Retinal pigment epithelial cell (primary cell): ENCODE results near the gene PITPNM1.
"Not testable (repeated sequence)": the region's sequence is repeated elsewhere in the genome, so short reads cannot be mapped to it uniquely, and the experiment has no call there.

Experiments
- DNase-seq: peaks from one replicate; pipeline ENCODE4 v3.0.0-alpha.2; 2010; ENCODE audit warnings: low read depth
- H3K4me3 ChIP-seq: 2 replicates; pipeline ENCODE4 v1.5.1; 2011; ENCODE audit warnings: mild to moderate bottlenecking, low read length, control low read depth, moderate library complexity
- TF ChIP-seq, protein P1 (sequence below): conservative IDR thresholded peaks from 2 replicates; pipeline ENCODE4 v1.5.1; 2011; ENCODE audit warnings: low read depth, low read length, control low read depth, inconsistent platforms

Gene PITPNM1

DNA sequence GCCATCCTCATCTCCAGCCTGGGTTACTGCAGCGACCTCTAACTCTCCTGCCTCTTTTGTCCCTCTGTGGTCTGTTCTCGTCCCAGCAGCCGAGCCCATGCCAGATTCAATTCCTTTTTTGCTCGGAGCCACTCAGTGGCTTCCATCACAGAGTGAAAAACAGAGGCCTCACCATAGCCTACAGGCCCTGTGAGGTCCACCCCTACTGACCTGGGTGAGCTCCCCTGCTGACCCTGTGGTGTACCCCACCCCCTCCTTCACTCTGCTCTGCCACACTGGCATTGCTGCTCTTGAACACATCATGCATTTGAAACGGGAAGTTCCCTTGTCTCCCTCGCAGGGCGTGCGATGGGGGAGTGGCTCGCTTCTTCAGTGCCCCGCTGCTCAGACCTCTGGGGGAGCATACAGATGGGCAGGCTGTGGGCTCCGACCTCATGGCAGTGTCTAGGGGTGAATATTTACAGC lies 20.3 kb downstream of the PITPNM1 start:
- DNase-seq = no peak
- no peak overlapping the region for H3K4me3 ChIP-seq
- TF ChIP-seq, protein P1, sequence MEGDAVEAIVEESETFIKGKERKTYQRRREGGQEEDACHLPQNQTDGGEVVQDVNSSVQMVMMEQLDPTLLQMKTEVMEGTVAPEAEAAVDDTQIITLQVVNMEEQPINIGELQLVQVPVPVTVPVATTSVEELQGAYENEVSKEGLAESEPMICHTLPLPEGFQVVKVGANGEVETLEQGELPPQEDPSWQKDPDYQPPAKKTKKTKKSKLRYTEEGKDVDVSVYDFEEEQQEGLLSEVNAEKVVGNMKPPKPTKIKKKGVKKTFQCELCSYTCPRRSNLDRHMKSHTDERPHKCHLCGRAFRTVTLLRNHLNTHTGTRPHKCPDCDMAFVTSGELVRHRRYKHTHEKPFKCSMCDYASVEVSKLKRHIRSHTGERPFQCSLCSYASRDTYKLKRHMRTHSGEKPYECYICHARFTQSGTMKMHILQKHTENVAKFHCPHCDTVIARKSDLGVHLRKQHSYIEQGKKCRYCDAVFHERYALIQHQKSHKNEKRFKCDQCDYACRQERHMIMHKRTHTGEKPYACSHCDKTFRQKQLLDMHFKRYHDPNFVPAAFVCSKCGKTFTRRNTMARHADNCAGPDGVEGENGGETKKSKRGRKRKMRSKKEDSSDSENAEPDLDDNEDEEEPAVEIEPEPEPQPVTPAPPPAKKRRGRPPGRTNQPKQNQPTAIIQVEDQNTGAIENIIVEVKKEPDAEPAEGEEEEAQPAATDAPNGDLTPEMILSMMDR = no peak

DNA sequence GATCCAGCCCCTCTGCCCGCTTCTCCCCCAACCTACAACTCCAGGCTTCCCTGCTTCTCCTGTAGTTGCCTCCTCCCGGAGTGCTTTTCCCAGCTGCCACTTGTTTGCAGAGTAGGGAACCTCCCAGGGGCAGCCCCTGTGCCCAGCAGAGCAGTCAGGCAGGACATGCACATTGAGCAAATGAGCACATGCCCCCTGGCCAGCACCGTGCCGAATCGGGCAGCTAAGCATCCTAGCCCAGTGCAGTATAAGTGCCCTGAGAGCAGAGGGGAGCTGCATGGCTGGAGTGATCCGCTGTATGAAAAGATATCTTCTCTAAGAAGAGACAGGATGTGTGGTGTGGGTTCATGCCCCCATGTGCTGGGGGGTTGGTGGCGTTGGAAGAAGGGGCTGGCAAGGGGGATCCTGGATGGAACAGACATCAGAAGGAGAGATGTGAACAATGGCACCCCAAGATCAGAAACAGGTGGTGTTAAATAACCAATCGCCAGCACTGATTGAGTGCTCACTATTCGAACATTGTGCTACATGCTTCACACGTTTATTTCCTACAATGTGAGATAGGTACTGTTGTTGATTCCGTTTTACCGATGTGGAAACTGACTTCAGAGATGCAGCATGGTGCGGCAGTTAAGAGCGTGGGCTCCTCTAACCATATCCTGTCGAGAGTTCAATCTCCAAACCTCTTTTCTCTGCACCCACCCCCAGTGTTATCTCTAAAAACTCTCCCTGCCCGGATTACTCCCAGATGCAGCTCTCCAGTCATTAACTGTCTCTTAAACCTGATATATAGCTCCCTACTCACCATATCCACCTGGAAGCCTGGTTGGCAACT lies 21.1 kb downstream of the PITPNM1 start:
- TF ChIP-seq, protein P1 = no peak
- DNase-seq = no peak
- no peak overlapping the region for H3K4me3 ChIP-seq

DNA sequence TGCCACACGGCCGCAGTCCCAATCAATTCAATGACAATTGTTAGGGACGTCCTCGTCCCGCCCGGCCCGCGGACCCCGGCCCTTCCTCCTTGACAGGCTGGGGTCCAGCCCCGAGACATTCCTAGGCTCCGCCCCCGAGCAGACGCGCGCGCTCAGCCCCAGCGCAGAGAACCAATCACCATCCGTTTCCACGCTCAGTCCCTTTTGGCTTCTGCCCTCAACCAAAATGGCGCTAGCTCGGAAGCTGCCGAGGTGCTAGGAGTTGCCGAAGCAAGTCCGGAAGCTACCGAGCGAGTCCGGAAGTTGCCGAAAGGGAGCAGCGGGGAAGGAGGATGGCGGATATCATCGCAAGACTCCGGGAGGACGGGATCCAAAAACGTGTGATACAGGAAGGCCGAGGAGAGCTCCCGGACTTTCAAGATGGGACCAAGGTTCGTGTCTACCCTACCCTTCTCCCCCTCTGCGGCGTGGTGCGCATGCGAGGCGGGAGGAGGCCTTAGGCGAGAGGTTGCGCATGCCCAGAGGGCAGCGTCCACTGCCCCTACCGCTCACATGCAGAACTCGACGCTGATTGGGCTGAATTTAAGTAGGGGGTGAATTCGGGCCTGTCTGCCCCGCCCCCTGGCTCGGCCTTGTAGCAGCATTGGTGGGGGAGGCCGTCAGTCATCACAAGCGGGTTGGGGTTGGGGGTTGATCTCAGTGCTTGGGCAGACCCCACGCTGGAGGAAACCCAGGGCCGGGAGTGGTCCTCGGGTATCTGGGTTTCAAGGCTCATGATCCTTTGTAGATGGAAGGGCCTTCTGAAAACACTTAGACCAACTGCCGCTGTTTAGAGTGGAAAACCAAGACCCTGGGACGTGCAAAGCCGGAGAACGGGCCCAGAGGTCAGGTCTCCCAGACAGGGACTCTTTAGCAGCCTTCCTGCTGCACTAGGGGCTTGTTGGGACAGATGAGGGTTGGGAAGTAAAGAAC lies 22.1 kb downstream of the PITPNM1 start, which contains the start of gene AIP:
Gene AIP, plus strand, starts transcription at position 200 of the 972 bp plus-strand sequence. Its CDS starts 133 bp downstream, at position 333.
- TF ChIP-seq, protein P1 = peak; percentile 6
- DNase-seq = peak; percentile 90
- H3K4me3 ChIP-seq = peak within 1 kb of the TSS; percentile 66

DNA sequence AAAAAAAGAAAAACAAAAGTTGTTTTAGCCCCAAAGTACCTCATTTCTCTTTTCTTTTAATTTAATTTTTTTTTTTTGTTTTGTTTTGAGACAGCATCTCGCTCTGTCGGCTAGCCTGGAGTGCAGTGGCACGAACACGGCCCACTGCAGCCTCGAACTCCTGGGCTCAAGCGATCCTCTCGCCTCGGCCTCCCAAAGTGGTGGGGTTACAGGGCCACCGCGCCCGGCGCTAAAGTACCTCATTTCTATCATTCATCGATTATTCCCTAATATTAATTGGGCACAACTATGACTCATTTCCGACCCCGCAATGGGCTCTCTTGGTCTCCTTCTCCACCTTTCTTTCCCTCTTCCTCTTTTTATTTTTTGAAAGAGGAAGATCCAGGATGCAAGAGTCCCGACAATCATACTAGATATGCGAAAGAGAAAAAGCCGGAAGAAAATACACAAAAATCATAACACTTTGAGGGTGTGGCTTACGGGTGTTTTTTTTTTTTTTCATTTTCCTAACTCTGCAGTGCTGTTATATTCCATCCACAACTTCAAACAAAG lies 22.8 kb downstream of the PITPNM1 start:
- TF ChIP-seq, protein P1 = no peak
- peak overlapping the region; percentile 66 for H3K4me3 ChIP-seq
- no peak for DNase-seq

DNA sequence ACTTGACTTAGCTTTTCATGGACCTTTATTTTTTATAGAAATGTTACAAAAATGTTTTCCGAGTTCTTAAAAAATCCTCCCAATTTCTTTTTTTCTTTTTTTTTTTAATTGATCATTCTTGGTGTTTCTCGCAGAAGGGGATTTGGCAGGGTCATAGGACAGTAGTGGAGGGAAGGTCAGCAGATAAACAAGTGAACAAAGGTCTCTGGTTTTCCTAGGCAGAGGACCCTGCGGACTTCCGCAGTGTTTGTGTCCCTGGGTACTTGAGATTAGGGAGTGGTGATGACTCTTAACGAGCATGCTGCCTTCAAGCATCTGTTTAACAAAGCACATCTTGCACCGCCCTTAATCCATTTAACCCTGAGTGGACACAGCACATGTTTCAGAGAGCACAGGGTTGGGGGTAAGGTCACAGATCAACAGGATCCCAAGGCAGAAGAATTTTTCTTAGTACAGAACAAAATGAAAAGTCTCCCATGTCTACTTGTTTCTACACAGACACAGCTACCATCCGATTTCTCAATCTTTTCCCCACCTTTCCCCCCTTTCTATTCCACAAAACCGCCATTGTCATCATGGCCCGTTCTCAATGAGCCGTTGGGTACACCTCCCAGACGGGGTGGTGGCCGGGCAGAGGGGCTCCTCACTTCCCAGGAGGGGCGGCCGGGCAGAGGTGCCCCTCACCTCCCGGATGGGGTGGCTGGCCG lies 27.7 kb downstream of the PITPNM1 start:
- not testable (repeated sequence) for H3K4me3 ChIP-seq, DNase-seq

DNA sequence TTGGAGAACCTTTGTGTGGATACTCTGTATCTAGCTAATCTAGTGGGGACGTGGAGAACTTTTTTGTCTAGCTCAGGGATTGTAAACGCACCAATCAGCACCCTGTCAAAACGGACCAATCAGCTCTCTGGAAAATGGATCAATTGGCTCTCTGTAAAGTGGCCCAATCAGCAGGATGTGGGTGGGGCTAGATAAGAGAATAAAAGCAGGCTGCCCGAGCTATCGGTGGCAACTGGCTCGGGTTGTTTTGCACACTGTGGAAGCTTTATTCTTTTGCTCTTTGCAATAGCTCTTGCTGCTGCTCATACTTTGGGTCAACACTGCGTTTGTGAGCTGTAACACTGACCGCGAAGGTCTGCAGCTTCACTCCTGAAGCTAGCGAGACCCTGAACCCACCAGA lies 28.5 kb downstream of the PITPNM1 start:
- H3K4me3 ChIP-seq, DNase-seq: not testable (repeated sequence)

DNA sequence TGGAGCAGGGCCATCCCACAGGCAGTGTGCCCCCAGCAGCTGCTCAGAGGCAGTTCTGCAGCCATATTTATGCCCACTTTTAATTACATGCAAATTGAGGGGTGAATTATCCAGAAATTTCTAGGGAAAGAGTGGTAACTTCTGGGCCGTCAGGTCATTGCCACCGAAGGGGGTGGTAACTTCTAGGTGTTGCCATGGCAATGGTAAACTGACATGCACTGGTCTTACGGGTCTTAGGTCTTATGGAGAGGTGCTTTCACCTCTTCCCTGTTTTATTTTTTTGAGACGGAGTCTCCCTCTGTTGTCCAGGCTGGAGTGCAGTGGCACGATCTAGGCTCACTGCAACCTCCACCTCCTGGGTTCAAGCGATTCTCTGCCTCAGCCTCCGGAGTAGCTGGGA lies 32.3 kb downstream of the PITPNM1 start:
- no peak overlapping the region for H3K4me3 ChIP-seq
- no peak for DNase-seq
- TF ChIP-seq, protein P1 = no peak
